ENCODE measurements around the gene TYSND1. TPM values are rescaled to one million over a fixed set of nuclear protein-coding genes. Genes with fewer than 3 reads are reported as not detected.

TYSND1 gene, protein sequence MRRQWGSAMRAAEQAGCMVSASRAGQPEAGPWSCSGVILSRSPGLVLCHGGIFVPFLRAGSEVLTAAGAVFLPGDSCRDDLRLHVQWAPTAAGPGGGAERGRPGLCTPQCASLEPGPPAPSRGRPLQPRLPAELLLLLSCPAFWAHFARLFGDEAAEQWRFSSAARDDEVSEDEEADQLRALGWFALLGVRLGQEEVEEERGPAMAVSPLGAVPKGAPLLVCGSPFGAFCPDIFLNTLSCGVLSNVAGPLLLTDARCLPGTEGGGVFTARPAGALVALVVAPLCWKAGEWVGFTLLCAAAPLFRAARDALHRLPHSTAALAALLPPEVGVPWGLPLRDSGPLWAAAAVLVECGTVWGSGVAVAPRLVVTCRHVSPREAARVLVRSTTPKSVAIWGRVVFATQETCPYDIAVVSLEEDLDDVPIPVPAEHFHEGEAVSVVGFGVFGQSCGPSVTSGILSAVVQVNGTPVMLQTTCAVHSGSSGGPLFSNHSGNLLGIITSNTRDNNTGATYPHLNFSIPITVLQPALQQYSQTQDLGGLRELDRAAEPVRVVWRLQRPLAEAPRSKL
- total RNA-seq (ENCODE audit: low replicate concordance): 9.7 and 20.0 TPM in 2 replicates

DNA sequence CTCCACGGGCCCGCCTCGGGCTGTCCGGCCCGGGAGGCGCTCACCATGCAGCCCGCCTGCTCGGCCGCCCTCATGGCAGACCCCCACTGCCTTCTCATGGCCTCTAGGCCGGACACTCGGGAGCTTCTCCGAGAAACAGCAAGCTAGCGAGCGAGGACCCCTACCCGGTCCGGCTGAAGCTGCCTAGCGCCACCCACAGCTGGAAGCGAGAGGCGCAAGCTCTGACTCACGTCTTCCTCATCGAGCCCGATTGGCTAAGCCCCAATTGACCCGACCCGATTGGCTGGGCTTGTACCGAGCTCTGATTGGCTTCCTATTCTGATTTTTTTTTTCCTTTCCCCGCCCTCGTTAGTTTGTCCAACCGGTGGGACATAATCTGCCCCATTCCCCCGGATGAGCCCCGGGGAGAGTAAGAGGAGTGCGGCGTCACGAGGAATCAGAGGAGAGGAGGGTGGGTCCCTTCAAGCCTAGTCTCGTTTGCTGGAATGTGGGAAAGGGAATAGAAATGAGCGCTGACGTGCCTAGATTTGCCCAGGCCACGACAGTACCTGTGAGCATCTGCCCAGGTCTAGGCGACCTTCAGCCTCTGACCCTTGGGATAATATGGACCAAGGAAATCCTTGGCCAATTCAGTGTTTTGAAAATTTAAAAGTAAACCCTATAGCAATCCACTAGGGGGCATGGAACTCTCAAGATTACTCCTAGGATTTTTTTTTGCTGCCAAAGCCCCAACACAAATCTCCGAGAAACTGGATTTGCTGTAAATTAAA lies at the start of gene TYSND1:
Gene TYSND1, minus strand, starts transcription at position 212 of the 770 bp plus-strand sequence. Its CDS starts 114 bp downstream, at position 98.
- TF ChIP-seq, protein P1, sequence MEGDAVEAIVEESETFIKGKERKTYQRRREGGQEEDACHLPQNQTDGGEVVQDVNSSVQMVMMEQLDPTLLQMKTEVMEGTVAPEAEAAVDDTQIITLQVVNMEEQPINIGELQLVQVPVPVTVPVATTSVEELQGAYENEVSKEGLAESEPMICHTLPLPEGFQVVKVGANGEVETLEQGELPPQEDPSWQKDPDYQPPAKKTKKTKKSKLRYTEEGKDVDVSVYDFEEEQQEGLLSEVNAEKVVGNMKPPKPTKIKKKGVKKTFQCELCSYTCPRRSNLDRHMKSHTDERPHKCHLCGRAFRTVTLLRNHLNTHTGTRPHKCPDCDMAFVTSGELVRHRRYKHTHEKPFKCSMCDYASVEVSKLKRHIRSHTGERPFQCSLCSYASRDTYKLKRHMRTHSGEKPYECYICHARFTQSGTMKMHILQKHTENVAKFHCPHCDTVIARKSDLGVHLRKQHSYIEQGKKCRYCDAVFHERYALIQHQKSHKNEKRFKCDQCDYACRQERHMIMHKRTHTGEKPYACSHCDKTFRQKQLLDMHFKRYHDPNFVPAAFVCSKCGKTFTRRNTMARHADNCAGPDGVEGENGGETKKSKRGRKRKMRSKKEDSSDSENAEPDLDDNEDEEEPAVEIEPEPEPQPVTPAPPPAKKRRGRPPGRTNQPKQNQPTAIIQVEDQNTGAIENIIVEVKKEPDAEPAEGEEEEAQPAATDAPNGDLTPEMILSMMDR (IDR thresholded peaks at IDR 0.05; ENCODE audit: insufficient read depth, low read length): peak; percentile 71
- DNase-seq (ENCODE audit: low read depth): peak; percentile 98
- peak within 1 kb of the TSS; percentile 76 for H3K4me3 ChIP-seq (ENCODE audit: low read depth, low read length)

DNA sequence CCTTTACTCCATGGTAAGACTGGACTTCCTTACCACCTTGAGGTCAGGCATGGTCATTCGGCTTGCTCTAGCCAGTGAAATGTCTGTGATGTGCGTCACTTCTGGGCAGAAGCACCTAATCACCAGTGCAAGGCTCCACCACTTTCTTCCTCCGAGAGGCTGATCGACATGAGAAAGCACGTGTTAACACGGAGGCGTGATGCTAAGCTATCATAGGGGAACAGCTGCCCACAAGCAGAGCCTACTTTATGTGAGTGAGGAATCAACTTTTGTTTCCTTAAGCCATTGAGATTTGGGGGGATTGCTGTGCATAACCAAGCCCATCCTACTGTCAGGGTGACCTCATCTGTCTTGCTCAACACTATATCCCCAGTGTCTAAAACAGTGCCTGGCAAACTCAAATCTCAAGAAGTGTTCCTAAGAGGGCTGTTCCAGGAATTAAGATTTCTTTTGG lies 46.9 kb upstream of the TYSND1 start:
- H3K4me3 ChIP-seq (ENCODE audit: low read depth, low read length): no peak overlapping the region
- peak; percentile 79 for DNase-seq (ENCODE audit: low read depth)
- TF ChIP-seq, protein P1 (IDR thresholded peaks at IDR 0.05; ENCODE audit: insufficient read depth, low read length): no peak

DNA sequence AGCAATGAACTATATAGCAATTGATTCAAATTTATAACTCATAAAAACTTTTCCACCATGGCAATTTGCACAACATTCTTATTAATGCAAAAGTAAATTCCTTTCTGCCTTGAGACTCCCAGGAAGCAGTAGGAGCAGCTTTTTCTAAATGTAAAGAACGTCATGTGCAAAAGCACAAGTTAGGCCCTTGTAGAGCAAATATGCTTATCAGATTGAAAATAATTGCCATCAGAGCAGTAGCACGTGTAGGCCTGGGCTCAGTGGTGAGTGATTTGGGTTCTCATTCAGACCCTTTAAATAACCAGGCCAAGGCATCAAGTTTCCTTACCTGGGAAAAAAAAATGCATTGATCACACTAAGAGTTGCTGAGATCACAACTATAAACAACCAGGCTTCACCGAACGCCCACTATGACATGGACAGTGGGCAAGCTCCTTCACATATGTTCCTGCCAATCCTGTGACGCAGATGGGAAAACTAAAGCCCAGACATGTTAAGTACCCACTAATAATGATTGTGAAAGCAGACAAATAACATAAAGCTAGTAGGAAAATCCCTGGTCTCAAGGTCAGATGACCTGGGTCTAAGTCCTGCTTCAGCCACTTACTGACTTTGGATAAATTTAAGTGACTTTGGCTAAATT lies 45.9 kb upstream of the TYSND1 start:
- no peak overlapping the region for H3K4me3 ChIP-seq (ENCODE audit: low read depth, low read length)
- TF ChIP-seq, protein P1 (IDR thresholded peaks at IDR 0.05; ENCODE audit: insufficient read depth, low read length): no peak
- DNase-seq (ENCODE audit: low read depth): peak; percentile 46

DNA sequence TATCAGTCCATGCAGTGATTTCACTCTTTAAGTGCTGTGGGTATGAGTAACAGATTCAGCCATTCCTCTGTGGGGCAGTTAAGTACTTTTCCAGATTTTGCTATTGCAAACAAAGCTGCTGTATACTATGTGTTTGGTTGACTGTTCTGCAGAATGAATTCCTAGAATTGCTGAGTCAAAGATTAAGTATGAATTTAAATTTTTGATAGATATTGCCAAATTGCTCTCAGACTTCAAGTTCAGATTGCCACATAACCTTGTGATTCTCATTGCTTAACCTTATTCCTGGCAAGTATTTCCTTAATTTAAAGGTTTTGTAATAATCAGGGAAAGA lies 45.4 kb upstream of the TYSND1 start:
- TF ChIP-seq, protein P1 (IDR thresholded peaks at IDR 0.05; ENCODE audit: insufficient read depth, low read length): no peak
- DNase-seq (ENCODE audit: low read depth): peak; percentile 97
- H3K4me3 ChIP-seq (ENCODE audit: low read depth, low read length): no peak overlapping the region

DNA sequence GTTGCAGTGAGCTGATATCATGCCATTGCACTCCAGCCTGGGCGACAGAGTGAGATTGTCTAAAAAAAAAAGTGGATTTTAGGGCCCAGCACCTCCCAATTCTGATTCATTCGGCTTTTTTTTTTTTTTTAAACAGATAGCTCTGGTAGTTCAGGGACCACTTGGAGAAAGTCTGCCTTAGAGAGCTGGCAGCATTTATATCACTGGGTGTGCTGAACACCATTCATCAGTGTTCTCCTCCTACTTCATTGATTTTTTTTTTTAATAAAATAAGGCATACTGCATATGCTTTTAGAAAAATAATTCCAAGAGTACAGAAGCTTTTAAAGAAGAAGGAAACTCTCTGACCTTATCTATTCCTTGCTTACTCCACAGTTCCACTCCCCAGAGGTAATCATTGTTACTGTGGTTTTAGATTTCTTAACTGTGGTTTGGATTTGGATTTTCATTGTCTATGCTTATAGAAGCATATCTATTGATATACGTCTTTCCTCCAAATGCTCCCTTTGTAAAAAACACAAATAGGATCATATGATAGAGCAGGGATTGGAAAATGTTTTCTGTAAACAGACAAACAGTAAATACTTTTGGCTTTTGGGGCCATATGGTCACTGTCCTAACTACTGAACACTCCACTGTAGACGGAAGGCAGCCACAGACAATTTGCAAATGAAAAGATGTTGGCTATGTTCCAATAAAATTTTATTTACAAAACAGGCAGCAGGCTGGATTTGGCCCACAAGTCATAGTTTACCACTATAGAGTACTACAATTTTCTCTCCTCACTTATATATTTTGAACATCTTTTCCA lies 44.9 kb upstream of the TYSND1 start:
- DNase-seq (ENCODE audit: low read depth): peak; percentile 78
- no peak overlapping the region for H3K4me3 ChIP-seq (ENCODE audit: low read depth, low read length)

More for the DNA sequence above, 44.9 kb upstream of the TYSND1 start:
- TF ChIP-seq, protein P1 (IDR thresholded peaks at IDR 0.05; ENCODE audit: insufficient read depth, low read length): no peak

Data from fibroblast of the aortic adventitia (primary cell).